GM18870 (cell line): ENCODE results near the gene TMEM182.

ENCODE experiments used
- ATAC-seq: cut with Tn5 transposase; IDR thresholded peaks from one replicate; pipeline ENCODE4 v1.9.1; 2021; ENCODE audit warnings: moderate library complexity; ENCODE audit not compliant: unreplicated experiment

TMEM182 gene

GRCh38 chr2:102852867-102853266, 91.0 kb downstream of the TMEM182 start:
- ATAC-seq = no peak
